ENCODE results near the gene C2CD2. TPM values are rescaled to one million over a fixed set of nuclear protein-coding genes. Genes with fewer than 3 reads are reported as not detected.

The C2CD2 gene
- total RNA-seq, 2 donors from 2014 or later: 26.3 to 28.7 TPM

DNA sequence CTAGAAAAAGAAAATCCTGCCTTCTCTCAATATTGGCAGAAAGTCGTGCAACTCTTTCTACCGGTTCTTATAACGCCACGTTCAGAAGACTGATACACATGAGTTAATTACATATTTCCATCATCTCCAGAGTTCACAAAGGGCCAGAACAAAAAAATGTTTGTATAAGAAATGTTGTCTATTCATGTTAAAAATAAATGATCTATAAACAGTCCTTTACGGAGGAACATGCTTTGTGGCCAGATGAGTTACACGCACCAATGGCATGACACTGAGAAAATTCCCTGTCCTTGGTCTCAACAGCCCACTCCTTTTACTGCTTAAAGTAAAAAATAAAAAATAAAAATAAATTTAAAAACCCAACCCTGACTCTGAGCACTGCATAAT, 29.5 kb downstream of the C2CD2 start:
- peaks cover 9% of the 10 kb centered on the region for H3K4me1 ChIP-seq (ENCODE audit: control insufficient read depth, insufficient read depth, low read length)
- Mint-ChIP-seq H3K4me1 (peaks cover 20% of the 10 kb centered on the region), H3K27me3 (ENCODE audit: insufficient read depth) (no peaks in the 10 kb centered on the region), H3K4me3 (no peak overlapping the region), H3K36me3 (ENCODE audit: low read depth) (no peaks in the 10 kb centered on the region), H3K9me3 (no peaks in the 10 kb centered on the region), H3K27ac (peak overlapping the region; percentile 66)
- H3K27ac ChIP-seq (ENCODE audit: low read depth, low read length): no peak overlapping the region
- H3K27me3 ChIP-seq (ENCODE audit: control insufficient read depth, insufficient read depth, low read length, poor library complexity, severe bottlenecking): no peaks in the 10 kb centered on the region
- TF ChIP-seq, protein P1, sequence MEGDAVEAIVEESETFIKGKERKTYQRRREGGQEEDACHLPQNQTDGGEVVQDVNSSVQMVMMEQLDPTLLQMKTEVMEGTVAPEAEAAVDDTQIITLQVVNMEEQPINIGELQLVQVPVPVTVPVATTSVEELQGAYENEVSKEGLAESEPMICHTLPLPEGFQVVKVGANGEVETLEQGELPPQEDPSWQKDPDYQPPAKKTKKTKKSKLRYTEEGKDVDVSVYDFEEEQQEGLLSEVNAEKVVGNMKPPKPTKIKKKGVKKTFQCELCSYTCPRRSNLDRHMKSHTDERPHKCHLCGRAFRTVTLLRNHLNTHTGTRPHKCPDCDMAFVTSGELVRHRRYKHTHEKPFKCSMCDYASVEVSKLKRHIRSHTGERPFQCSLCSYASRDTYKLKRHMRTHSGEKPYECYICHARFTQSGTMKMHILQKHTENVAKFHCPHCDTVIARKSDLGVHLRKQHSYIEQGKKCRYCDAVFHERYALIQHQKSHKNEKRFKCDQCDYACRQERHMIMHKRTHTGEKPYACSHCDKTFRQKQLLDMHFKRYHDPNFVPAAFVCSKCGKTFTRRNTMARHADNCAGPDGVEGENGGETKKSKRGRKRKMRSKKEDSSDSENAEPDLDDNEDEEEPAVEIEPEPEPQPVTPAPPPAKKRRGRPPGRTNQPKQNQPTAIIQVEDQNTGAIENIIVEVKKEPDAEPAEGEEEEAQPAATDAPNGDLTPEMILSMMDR (conservative IDR thresholded peaks at IDR 0.05): no peak
- H3K36me3 ChIP-seq (ENCODE audit: control insufficient read depth, insufficient read depth, low read length): no peaks in the 10 kb centered on the region
- WGBS, 2 experiments (ENCODE audit: insufficient coverage in 1 of 2, insufficient read length in 1 of 2): 97% methylated on average over 6 of the region's 6 CpGs; no CpG with 5 or more reads in 1 of the 2 experiments
- DNase-seq: no peak
- H3K4me3 ChIP-seq (ENCODE audit: low read length): no peak overlapping the region
- no peaks in the 10 kb centered on the region for H3K9me3 ChIP-seq (ENCODE audit: control insufficient read depth, low read length)
- no peak overlapping the region for H3K9ac ChIP-seq (ENCODE audit: extremely low read depth, low read length, poor library complexity, severe bottlenecking)

GRCh38 chr21:41923631-41924367, 30.0 kb downstream of the C2CD2 start:
- Mint-ChIP-seq H3K27me3 (ENCODE audit: insufficient read depth) (no peaks in the 10 kb centered on the region), H3K27ac (peak overlapping the region; percentile 66), H3K9me3 (no peaks in the 10 kb centered on the region), H3K4me3 (no peak overlapping the region), H3K36me3 (ENCODE audit: low read depth) (no peaks in the 10 kb centered on the region), H3K4me1 (peaks cover 20% of the 10 kb centered on the region)
- Histone ChIP-seq H3K27me3 (ENCODE audit: control insufficient read depth, insufficient read depth, low read length, poor library complexity, severe bottlenecking) (no peaks in the 10 kb centered on the region), H3K9me3 (ENCODE audit: control insufficient read depth, low read length) (no peaks in the 10 kb centered on the region), H3K9ac (ENCODE audit: extremely low read depth, low read length, poor library complexity, severe bottlenecking) (no peak overlapping the region), H3K4me3 (ENCODE audit: low read length) (no peak overlapping the region), H3K36me3 (ENCODE audit: control insufficient read depth, insufficient read depth, low read length) (no peaks in the 10 kb centered on the region), H3K4me1 (ENCODE audit: control insufficient read depth, insufficient read depth, low read length) (peaks cover 9% of the 10 kb centered on the region), H3K27ac (ENCODE audit: low read depth, low read length) (no peak overlapping the region)
- TF ChIP-seq, protein P1 (conservative IDR thresholded peaks at IDR 0.05): no peak
- no peak for DNase-seq
- WGBS, 2 experiments (ENCODE audit: insufficient coverage in 1 of 2, insufficient read length in 1 of 2): 84% methylated on average over 7 of the region's 7 CpGs; no CpG with 5 or more reads in 1 of the 2 experiments

GRCh38 chr21:41923186-41923585, 30.6 kb downstream of the C2CD2 start:
- Mint-ChIP-seq H3K27ac (no peak overlapping the region), H3K36me3 (ENCODE audit: low read depth) (no peaks in the 10 kb centered on the region), H3K9me3 (no peaks in the 10 kb centered on the region), H3K27me3 (ENCODE audit: insufficient read depth) (no peaks in the 10 kb centered on the region), H3K4me3 (no peak overlapping the region), H3K4me1 (peaks cover 20% of the 10 kb centered on the region)
- Histone ChIP-seq H3K9ac (ENCODE audit: extremely low read depth, low read length, poor library complexity, severe bottlenecking) (no peak overlapping the region), H3K27me3 (ENCODE audit: control insufficient read depth, insufficient read depth, low read length, poor library complexity, severe bottlenecking) (no peaks in the 10 kb centered on the region), H3K9me3 (ENCODE audit: control insufficient read depth, low read length) (no peaks in the 10 kb centered on the region), H3K36me3 (ENCODE audit: control insufficient read depth, insufficient read depth, low read length) (no peaks in the 10 kb centered on the region), H3K4me1 (ENCODE audit: control insufficient read depth, insufficient read depth, low read length) (peaks cover 9% of the 10 kb centered on the region), H3K4me3 (ENCODE audit: low read length) (no peak overlapping the region), H3K27ac (ENCODE audit: low read depth, low read length) (no peak overlapping the region)
- 92 to 93% methylated on average over 6 to 8 of the region's 8 CpGs for WGBS, 2 experiments (ENCODE audit: insufficient coverage in 1 of 2, insufficient read length in 1 of 2)
- no peak for DNase-seq
- TF ChIP-seq, protein P1 (conservative IDR thresholded peaks at IDR 0.05): no peak
